ENCODE measurements around the gene BCL7B. TPM values are rescaled to one million over a fixed set of nuclear protein-coding genes. Genes with fewer than 3 reads are reported as not detected.

Gene BCL7B
- total RNA-seq, 1 experiment from 2014 or later: 95.4 TPM

DNA sequence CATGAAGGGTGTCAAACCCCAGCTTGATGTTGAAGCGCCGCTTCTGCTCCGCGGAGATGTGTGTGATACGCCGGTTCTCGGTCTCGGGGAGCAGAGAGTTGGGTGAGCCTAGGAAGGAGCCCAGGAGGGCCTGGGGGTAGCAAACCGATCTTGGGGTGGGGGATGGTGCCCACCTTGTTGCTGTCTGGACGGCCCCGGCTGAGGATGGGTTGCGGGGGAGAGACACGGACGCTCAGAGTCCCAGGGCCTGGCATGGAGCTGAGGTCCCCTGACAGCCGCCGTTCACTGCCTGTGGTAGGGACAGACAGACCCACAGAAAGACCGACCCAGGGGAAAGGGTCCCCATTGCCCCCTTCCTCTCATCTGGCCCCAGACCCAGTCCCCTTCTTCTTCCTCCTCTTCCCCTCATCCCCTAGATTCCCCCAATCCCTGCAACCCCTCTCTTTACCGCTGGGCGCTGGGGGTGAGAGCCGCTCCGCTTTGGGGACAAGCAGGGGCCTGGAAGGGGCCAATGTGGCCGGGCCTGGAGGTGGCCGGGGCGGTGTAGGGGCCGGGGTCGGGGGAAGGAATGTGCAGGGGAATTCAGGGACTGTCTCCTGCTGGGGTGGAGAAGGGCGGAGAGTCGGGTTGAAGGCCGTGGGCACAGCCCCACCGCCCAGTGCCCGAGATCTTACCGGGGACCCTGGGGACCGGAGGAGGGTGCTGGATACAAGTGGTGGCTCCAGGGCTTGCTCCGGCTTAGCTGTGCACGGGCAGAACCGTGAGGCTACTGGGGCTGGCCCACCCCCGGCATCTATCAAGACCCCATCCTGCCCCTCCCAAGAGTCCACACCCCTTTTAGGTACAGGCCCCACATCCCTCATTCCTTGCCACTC, 38.9 kb upstream of the BCL7B start:
- ChIA-PET POLR2A (no interaction called here), CTCF (no interaction called here)
- Histone ChIP-seq H3K4me3 (ENCODE audit: low read depth in 2 of 2, low read length in 2 of 2) (no peak overlapping the region), H3K27me3 (ENCODE audit: control insufficient read depth, insufficient read depth, low read length) (no peaks in the 10 kb centered on the region), H3K36me3 (ENCODE audit: control insufficient read depth, insufficient read depth, low read length) (no peaks in the 10 kb centered on the region), H3K9me3 (ENCODE audit: control insufficient read depth, insufficient read depth, low read depth, low read length) (no peaks in the 10 kb centered on the region), H3K4me1 (ENCODE audit: control insufficient read depth, insufficient read depth, low read length) (no peaks in the 10 kb centered on the region), H3K27ac (ENCODE audit: low read length) (no peak overlapping the region)
- in situ Hi-C loops (cut with HindIII; ENCODE audit: low pct_unique_long_range_greater_than_20kb, low sequenced_read_pairs): no loop called here
- TF ChIP-seq SIN3A (IDR thresholded peaks at IDR 0.05; ENCODE audit: borderline replicate concordance, insufficient read depth, low read depth, low read length) (no peak), POLR2AphosphoS5 (IDR thresholded peaks at IDR 0.05; ENCODE audit: low read depth, low read length) (no peak), TCF7L2 (IDR thresholded peaks at IDR 0.05; ENCODE audit: low read depth, low read length) (no peak)
- TF ChIP-seq, protein P1, sequence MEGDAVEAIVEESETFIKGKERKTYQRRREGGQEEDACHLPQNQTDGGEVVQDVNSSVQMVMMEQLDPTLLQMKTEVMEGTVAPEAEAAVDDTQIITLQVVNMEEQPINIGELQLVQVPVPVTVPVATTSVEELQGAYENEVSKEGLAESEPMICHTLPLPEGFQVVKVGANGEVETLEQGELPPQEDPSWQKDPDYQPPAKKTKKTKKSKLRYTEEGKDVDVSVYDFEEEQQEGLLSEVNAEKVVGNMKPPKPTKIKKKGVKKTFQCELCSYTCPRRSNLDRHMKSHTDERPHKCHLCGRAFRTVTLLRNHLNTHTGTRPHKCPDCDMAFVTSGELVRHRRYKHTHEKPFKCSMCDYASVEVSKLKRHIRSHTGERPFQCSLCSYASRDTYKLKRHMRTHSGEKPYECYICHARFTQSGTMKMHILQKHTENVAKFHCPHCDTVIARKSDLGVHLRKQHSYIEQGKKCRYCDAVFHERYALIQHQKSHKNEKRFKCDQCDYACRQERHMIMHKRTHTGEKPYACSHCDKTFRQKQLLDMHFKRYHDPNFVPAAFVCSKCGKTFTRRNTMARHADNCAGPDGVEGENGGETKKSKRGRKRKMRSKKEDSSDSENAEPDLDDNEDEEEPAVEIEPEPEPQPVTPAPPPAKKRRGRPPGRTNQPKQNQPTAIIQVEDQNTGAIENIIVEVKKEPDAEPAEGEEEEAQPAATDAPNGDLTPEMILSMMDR (IDR thresholded peaks at IDR 0.05): no peak
- ATAC-seq (no peak), DNase-seq (ENCODE audit: low read depth, low spot score) (no peak)
- BruUV-seq (replicated peaks): no TSS peak
- intact Hi-C loops (cut with micrococcal nuclease; ENCODE audit: unreplicated experiment): no loop called here

DNA sequence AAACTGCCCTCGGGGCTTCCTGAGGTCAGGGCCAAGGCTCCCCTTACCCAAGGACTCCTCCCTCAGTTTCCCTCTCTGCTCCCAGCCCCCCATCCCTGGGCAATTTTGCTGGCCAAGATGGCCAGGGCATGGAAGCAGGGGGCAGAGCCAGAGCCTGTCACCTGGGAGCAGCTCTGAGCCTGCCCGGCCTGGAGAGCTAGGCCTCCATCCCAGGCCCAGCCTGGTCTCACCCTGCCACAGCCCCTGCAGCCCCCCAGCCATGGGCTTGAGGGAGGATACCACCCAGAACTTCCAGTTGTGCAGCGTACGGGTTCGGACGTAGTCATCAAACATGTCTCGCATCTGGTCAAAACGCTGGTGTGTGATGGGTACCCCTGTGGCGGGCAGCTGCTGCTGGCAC, 37.9 kb upstream of the BCL7B start:
- TF ChIP-seq SIN3A (IDR thresholded peaks at IDR 0.05; ENCODE audit: borderline replicate concordance, insufficient read depth, low read depth, low read length): no peak
- TF ChIP-seq, protein P1 (IDR thresholded peaks at IDR 0.05): no peak
- TF ChIP-seq, protein P2, sequence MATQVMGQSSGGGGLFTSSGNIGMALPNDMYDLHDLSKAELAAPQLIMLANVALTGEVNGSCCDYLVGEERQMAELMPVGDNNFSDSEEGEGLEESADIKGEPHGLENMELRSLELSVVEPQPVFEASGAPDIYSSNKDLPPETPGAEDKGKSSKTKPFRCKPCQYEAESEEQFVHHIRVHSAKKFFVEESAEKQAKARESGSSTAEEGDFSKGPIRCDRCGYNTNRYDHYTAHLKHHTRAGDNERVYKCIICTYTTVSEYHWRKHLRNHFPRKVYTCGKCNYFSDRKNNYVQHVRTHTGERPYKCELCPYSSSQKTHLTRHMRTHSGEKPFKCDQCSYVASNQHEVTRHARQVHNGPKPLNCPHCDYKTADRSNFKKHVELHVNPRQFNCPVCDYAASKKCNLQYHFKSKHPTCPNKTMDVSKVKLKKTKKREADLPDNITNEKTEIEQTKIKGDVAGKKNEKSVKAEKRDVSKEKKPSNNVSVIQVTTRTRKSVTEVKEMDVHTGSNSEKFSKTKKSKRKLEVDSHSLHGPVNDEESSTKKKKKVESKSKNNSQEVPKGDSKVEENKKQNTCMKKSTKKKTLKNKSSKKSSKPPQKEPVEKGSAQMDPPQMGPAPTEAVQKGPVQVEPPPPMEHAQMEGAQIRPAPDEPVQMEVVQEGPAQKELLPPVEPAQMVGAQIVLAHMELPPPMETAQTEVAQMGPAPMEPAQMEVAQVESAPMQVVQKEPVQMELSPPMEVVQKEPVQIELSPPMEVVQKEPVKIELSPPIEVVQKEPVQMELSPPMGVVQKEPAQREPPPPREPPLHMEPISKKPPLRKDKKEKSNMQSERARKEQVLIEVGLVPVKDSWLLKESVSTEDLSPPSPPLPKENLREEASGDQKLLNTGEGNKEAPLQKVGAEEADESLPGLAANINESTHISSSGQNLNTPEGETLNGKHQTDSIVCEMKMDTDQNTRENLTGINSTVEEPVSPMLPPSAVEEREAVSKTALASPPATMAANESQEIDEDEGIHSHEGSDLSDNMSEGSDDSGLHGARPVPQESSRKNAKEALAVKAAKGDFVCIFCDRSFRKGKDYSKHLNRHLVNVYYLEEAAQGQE (IDR thresholded peaks at IDR 0.05; ENCODE audit: insufficient read depth in 1 of 2, low read depth in 2 of 2, low read length in 1 of 2): no peak
- no peak for TF ChIP-seq TCF7L2 (IDR thresholded peaks at IDR 0.05; ENCODE audit: low read depth, low read length)
- no peak for TF ChIP-seq POLR2AphosphoS5 (IDR thresholded peaks at IDR 0.05; ENCODE audit: low read depth, low read length)
- Histone ChIP-seq H3K9me3 (ENCODE audit: control insufficient read depth, insufficient read depth, low read depth, low read length) (no peaks in the 10 kb centered on the region), H3K4me3 (ENCODE audit: low read depth in 2 of 2, low read length in 2 of 2) (no peak overlapping the region), H3K4me1 (ENCODE audit: control insufficient read depth, insufficient read depth, low read length) (no peaks in the 10 kb centered on the region), H3K27ac (ENCODE audit: low read length) (no peak overlapping the region), H3K36me3 (ENCODE audit: control insufficient read depth, insufficient read depth, low read length) (no peaks in the 10 kb centered on the region), H3K27me3 (ENCODE audit: control insufficient read depth, insufficient read depth, low read length) (no peaks in the 10 kb centered on the region)
- in situ Hi-C loops (cut with HindIII; ENCODE audit: low pct_unique_long_range_greater_than_20kb, low sequenced_read_pairs): no loop called here
- ChIA-PET CTCF (interaction anchor here (0.6 kb wide), 2 partner anchors 11 to 21 kb away, joined by 3 to 10 read pairs; no protein-coding TSS in a partner anchor), POLR2A (interaction anchor here (0.7 kb wide), 1 partner anchor 51 kb away, joined by 4 read pairs; no protein-coding TSS in a partner anchor)
- intact Hi-C loops (cut with micrococcal nuclease; ENCODE audit: unreplicated experiment): no loop called here
- no TSS peak for BruUV-seq (replicated peaks)
- no peak for DNase-seq (ENCODE audit: low read depth, low spot score)
- ATAC-seq: no peak

Measured in Panc1 (cell line).